Activated gamma-delta T cell treated with Interleukin-2 at 50 U/mL for 16 hours (primary cell): Measurements from ENCODE around the gene PPIA.
"Not testable (repeated sequence)": the region's sequence is repeated elsewhere in the genome, so short reads cannot be mapped to it uniquely, and the experiment has no call there.

Source experiments
- DNase-seq: peaks from one replicate; pipeline ENCODE4 v3.0.0-alpha.2; 2020

Gene PPIA

DNA sequence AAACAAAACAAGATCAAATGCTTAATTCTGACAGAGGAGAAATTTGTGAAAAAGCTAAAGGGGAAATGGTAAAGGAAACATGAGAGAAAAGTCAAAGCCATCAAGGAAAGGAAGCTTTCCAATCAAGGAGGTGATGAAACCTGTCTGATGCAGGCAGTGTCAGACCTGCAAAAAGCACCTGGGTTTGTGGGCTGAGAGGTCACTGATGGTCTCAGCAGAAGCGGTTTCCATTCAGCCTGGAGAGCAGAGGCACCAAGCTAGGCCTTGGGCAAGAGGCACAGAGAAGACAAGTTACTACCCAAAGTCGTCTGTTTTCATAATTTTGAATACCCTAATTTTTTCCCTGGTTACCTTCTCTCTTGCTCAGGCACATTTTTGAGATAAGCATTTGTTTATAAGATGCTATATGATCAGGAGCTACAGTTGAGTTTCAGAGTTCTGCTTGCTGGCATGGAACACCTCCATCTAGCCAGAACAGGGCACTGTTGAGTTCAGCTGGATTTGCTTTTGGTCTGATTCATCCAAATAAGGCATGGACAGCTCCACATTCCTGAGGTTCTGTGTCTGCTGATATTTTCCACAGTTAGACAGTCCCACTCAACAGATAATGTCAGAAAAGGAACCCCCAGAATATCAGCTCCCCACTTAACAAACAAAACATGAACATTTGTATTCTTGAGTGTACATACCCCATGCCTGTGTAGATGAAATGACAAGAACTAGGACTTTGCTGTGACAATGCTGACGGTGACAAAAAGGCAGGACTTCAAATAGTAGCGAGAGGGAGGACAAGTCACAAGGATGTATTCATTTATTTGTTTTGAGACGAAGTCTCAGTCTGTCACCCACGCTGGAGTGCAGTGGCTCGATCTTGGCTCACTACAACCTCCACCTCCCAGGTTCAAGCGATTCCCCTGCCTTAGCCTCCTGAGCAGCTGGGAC is 4.9 kb upstream of the PPIA start:
- DNase-seq: no peak

DNA sequence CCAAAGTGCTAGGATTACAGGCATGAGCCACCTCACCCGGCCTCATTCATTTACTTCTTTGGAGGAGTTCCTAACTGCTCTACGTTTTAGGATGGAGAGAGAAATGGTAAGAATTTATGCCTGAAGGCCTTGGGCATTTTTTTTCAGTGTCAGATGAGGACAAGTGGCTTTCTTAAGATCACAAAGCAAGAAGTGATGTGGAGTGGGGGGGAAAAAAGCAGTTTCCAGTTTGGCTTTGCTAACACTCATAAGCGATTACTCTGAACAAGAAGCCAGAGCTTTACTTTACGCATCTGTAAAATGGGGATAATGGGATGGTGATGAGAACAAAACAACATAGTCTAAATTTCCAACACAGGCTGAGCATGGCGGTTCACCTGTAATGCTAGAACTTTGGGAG is 2.6 kb upstream of the PPIA start:
- no peak for DNase-seq

DNA sequence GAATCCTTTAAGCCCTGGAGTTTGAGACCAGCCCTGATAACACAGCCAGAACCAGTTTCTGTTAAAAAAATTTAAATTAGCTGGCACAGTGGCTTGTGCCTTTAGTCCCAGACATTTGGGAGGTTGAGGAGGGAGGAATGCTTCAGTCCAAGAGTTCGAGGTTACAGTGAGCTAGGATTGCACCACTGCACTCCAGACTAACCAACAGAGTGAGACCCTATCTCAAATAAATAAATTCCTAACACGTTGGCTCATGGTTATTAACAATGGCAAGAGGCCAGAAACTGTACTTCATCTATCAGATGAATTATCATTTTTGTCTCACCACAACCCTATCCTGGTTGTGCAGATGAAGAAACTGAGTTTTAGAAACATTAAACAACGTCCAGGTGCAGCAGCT is 2.1 kb upstream of the PPIA start:
- DNase-seq: no peak

- DNase-seq: no peak
Measured at GRCh38 chr7:44796034-44796503, 412 bp upstream of the PPIA start.

- peak; percentile 80 for DNase-seq
Measured at GRCh38 chr7:44797329-44798258, 1.1 kb downstream of the PPIA start.

DNA sequence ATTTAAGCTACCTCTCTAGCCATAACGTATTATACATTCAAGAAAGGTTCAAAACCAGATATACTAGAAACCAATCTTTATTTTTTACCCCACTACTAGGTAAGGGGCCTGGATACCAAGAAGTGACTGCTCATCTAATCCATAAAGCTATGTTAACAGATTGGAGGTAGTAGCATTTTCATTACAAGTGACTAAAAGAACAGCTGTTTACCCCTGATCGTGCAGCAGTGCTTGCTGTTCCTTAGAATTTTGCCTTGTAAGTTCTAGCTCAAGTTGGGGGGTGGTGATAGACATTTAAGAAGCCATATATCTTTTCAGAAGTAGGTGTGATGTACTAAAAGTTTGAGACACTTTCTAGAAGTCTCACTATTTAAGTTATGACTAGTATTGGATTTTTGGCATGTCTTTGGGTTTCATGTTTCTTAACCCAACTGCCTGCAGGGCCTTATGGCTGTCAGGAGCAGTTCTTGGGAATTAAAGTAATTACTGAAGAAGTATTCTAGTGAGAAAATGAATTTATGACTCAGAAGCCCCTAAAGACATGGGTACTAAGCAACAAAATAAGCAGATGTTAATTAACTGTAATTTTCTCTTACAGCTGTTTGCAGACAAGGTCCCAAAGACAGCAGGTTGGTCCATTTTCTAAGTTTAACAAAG is 2.3 kb downstream of the PPIA start:
- DNase-seq: no peak

DNA sequence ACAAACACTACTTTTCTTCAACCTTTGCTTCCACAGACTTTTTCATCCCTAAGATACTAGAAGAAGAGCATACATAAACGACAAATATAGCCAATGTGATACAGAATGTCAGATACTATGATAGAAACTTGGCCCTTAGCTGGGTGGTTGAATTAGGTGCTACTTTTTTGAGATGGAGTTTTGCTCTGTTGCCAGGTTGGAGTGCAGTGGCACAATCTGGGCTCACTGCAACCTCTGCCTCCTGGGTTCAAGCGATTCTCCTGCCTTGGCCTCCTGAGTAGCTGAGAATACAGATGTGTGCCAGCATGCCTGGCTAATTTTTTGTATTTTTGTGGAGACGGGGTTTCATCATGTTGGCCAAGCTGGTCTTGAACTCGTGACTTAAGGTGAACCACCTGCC is 3.5 kb downstream of the PPIA start:
- no peak for DNase-seq

DNA sequence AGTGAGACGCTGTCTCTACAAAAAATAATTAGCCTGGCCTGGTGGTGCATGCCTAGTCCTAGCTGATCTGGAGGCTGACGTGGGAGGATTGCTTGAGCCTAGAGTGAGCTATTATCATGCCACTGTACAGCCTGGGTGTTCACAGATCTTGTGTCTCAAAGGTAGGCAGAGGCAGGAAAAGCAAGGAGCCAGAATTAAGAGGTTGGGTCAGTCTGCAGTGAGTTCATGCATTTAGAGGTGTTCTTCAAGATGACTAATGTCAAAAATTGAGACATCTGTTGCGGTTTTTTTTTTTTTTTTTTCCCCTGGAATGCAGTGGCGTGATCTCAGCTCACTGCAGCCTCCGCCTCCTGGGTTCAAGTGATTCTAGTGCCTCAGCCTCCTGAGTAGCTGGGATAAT is 5.4 kb downstream of the PPIA start:
- DNase-seq: no peak

GRCh38 chr7:44802418-44803025 is 6.0 kb downstream of the PPIA start:
- no peak for DNase-seq

- DNase-seq: not testable (repeated sequence)
Measured at GRCh38 chr7:44803828-44804519, 7.5 kb downstream of the PPIA start.

- DNase-seq: no peak
Measured at GRCh38 chr7:44805950-44806349, 9.5 kb downstream of the PPIA start.

GRCh38 chr7:44808914-44809393 is 12.5 kb downstream of the PPIA start:
- no peak for DNase-seq

DNA sequence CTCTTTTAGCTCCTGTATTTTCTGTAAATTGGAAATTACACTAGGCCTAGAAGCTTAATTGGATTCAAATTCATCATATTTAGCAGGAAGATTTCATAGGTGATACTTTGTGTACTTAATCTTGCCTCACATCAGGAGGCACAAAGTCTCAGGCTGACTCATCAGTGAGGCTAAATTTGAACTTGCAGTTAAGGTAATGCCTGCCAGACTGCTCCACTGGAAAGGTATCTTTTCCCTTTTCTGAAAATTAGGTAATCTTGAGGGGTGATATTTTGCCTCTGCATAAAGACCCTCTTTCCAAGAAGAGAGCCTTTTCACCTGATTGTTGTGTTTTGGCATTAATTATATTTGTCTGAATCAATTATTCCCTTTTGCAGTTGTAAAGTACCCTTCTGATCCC is 14.6 kb downstream of the PPIA start:
- DNase-seq: no peak

DNA sequence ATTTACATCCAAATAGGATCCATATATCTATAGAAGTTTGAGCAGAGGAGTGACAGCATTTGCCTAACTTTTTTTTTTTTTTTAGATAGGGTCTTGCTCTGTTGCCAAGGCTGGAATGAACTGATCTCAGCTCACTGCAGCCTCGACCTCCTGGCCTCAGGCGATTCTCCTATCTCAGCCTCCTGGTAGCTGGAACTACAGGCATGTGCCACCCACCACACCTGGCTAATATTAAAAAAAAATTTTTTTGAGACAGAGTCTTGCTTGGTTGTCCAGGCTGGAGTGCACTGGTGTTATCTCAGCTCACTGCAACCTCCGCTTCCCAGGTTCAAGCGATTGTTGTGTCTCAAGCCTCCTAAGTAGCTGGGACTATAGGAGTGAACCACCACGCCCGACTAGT is 15.1 kb downstream of the PPIA start:
- DNase-seq: no peak

- DNase-seq: no peak
Measured at GRCh38 chr7:44814919-44815318, 18.4 kb downstream of the PPIA start.

- DNase-seq: no peak
Measured at GRCh38 chr7:44819292-44819691, 22.8 kb downstream of the PPIA start.

DNA sequence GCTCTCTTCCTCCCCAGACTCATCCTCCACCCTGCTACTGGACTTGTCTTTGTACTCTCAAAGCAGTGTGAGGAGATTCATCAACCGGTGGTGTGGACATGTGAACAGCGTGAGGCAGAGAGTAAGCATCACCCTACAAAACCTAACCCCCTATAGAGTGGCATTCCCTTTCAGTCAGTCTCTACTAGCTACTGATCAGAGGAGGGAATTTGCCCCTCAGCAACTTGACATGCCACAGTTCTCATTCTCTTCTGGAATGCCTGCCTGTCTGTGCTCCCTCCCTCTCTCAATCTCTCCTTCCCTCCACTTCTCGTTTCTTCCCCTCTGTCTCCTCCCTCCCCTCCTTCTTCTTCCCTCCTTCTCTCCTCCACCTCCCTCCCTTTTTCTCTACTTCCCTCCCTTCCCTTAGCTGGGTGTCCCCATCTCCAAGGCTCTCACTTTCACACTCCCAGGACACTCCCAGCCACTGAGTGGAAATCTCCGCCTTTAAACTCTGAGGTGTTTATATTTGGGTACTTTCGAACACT is 26.8 kb downstream of the PPIA start:
- DNase-seq: no peak

- DNase-seq: no peak
Measured at GRCh38 chr7:44824894-44825526, 28.5 kb downstream of the PPIA start.

GRCh38 chr7:44827567-44827966 is 31.1 kb downstream of the PPIA start:
- DNase-seq: no peak

DNA sequence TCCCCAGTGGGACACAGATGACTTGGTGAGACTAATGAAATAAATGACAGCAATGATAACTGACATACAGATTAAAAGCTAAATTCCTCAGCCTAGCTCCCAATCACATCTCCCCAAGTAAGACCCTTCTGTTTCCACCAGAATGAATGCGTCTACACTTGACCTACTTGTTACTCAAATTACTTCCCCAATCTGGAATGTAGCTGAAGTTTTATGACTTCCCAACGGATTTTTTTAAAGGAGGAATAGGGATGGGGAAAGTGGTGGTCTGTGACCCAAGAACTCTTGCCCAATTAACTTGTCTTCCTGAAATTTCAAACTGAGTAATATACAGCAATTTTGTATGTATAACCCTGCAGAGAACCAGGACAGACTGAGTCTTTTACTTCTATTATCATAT is 42.3 kb downstream of the PPIA start:
- no peak for DNase-seq

- DNase-seq: not testable (repeated sequence)
Measured at GRCh38 chr7:44842675-44843074, 46.2 kb downstream of the PPIA start.
